HG03442 (cell line): ENCODE measurements around the gene FAM181B.
A peak's percentile ranks its signal among the peaks of the same experiment; 100 is the strongest.
"Not testable (repeated sequence)": the region's sequence is repeated elsewhere in the genome, so short reads cannot be mapped to it uniquely, and the experiment has no call there.

Source experiments
- ATAC-seq: cut with Tn5 transposase; IDR thresholded peaks from one replicate; pipeline ENCODE4 v1.9.1; 2021; ENCODE audit warnings: mild to moderate bottlenecking, moderate library complexity; ENCODE audit not compliant: unreplicated experiment

Gene FAM181B

GRCh38 chr11:82732734-82733443, 775 bp downstream of the FAM181B start:
- ATAC-seq, result peak; percentile 14

DNA sequence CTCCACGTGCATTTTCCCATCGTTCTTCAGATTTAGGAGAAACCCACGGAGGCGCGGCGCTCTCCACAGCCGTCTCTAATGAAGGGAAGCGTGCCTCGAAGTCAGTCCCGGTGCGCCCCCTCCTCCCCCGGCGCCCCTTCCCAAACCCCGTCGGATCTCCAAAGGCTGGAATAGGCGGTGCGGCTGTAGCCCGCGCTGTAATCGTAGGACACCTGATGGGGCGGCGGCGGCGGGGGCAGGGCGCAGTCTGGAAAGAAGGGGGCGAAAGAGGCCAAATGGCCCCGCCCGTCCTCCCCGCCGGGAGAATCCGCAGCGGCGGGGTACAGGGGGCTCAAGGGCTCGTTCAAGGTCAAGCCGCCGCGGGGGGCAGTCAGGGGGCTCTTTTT, 1.3 kb downstream of the FAM181B start:
- no peak for ATAC-seq

DNA sequence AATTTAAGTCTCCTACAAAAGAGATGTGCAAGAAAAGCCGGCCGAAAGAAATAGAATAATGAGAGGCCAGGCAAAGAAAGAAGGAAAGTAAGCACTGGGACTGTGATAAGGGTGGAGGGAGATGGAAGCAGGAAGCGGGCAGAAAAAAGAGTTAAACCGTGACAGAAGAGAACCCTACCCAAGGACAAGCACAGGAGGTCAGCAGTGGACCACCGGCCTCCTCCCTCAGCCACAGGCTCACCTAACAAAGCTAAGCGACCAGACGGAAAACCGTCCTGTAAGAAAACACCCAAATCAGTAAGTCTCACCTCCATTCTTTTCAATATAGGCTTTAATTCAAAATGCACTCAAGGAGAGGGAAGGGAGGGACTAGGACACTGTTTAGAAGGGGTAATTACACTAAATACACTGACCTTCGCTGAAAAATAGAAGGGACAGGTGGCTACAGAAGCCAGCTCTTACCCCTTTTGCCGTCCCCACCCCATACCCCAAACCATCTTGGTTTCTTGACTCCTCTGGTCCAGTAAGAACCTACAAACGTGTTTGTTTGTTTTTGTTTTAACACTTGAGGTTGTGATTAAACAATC, 1.9 kb downstream of the FAM181B start:
- no peak for ATAC-seq

DNA sequence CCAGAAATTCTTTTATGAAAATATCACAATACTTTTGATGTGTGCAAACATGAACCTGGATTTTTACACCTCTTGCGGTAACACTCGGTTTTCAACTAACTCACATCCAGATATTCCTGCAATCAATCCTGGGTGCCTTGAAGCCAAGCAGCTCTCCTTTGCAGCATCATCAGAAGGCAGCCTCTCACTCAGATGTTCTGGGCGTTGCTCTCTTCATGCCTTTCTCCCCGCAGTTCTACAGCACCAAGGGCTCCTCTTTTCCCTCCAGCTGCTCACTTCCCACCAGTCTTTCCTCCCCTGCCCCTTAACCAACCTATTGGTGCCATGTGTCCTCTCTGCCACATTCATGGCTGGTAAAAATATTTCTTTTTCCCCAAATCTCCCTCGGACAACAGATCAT, 2.9 kb downstream of the FAM181B start:
- no peak for ATAC-seq

GRCh38 chr11:82730286-82730685, 3.4 kb downstream of the FAM181B start:
- no peak for ATAC-seq

- no peak for ATAC-seq
These were observed 9.6 kb downstream of the FAM181B start for GRCh38 chr11:82724026-82724425.

- no peak for ATAC-seq
These were observed 11.4 kb downstream of the FAM181B start for GRCh38 chr11:82722231-82722630.

GRCh38 chr11:82720267-82721065, 13.2 kb downstream of the FAM181B start:
- no peak for ATAC-seq

DNA sequence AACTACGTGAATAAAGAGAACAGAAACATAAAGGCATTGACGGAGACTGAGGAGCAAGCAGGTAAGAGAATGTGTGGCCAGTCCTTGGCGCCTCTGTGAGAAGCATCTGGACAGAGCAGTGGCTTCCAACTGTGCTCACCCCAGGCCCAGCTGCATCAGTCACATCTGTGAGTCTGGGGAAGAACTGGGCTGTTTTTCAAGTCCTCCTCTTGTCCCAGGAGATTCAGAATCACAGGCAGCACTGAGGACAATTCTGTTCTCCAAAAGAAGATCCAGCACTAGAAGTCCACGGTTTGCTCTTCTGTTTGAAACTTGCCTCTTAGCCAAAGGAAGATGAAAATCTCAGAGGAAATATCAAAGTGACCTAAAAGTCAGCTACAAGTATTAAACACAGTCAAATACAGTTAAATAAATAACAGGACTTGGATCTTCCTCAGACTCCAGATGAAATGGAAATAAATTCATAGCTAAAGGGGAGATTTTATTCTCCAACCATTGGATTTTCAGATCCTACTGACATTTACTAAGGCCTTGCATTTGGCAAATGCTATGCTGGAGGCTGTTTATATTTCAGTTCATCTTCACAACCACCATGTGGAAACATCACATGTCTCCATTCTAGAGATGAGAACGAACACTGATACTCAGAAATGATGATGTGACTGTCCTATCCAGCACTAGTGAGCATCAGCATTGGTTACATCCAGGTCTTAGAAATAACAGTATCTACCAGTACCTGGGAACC, 14.1 kb downstream of the FAM181B start:
- no peak for ATAC-seq

DNA sequence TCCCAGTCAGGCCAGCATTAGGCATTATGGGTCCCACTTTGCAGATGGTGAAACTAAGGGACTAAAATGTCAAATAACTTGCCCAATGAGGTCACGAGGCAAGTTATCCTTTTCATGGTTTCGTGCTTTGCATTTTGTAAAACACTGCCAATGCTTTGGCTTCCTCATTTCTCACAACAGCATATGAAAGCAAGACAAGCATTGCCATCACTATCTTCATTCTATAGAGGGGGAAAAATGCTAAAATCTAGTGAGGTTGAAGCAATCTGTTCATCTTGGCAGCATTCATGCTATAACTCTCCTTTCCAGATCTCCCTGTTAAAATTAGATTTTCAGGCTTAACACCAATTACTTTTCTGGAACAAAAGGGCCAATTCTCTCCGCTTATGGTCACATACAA, 14.8 kb downstream of the FAM181B start:
- ATAC-seq, result no peak

DNA sequence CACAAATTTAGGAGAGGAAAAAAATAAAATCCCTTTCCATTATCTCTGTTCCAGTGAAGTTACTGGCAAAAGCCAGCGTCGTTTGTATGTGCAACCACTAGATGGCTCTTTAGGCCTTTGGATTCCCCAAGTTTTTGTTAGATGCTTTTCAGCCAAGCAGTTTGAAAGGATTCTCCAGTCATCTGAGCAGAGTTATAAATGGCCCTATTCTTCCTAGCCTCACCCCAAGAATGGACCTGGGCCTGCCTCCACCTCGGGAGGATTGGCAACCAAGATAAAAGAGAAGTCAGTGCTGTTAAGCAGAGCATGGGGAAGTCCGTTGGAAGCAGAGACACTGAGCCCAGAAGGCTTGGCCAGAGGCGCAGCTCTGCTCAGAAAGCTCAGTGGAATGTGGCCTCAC, 15.4 kb downstream of the FAM181B start:
- ATAC-seq, result peak; percentile 56

DNA sequence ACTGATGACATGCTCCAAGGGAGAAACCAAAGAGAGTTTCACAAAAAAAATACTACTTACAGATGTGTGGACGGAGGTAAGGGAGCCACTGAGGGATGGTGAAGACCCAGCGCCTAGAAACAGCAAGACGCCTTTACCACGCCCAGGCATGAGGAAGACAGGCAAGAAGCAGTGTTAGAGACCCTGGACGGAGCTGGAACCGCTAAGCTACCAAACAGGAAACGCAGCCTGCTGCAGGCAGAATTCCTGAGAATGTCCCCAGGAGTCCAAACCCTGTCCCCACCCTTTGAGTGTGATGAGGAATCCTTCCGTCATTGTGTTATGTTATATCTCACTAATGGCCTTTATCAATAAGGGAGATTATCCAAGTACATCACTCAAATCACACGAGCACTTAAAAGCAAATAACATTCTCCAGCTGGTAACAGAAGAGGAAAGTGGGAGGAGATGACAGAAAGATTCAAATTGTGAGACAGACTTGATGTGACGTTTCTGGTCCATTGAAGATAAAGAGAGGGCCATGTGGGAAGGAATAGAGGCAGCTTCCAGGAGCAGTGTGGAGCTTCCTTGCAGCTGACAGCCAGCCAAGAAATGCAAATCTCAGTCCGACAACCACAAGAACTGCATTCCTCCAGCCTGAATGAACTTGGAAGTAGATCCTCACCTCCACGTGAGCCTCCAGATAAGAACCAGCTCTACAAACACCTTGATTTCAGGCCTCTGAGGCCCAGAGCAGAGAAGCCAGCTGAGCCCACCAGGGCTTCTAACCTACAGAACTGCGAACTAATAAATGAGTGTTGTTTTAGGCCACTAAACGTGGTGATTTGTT, 19.1 kb downstream of the FAM181B start:
- ATAC-seq, result no peak

- ATAC-seq, result no peak
These were observed 22.0 kb downstream of the FAM181B start for GRCh38 chr11:82711648-82712047.

GRCh38 chr11:82703796-82704195, 29.9 kb downstream of the FAM181B start:
- ATAC-seq, result no peak

- ATAC-seq, result no peak
These were observed 30.4 kb downstream of the FAM181B start for GRCh38 chr11:82703226-82703625.

- no peak for ATAC-seq
These were observed 31.7 kb downstream of the FAM181B start for GRCh38 chr11:82701847-82702520.

GRCh38 chr11:82698576-82699352, 34.9 kb downstream of the FAM181B start:
- ATAC-seq, result no peak

DNA sequence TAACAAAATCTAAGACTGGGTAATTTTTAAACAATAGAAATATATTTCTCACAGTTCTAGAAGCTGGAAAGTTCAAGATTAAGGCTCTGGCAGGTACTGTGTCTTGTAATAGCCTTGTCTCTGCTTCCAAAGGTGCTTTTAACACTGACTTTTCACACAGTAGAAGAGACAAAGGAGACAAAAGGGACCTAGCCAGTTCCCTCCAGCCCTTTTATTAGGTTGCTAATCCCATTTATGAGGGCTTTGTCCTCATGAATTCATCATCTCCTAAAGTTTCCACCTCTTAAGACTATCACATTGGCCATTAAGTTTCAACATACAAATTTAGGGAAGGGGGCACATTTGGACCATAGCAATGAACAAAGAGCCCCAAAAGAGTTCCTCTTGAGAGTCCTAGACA, 40.7 kb downstream of the FAM181B start:
- ATAC-seq, result no peak

DNA sequence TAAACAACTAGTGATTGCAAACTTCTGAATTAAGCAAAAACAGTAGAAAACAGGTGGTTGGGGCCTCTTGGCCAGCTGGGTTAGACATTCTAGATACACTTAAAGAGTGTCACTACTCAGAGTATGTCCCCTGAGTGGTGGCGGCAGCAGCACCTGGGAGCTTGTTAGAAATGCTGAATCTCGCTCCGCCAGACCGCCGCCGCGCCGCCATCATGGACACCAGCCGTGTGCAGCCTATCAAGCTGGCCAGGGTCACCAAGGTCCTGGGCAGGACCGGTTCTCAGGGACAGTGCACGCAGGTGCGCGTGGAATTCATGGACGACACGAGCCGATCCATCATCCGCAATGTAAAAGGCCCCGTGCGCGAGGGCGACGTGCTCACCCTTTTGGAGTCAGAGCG, 44.3 kb downstream of the FAM181B start:
- not testable (repeated sequence) for ATAC-seq
